K562 (cell line): ENCODE measurements around the gene DHTKD1. TPM values are rescaled to one million over a fixed set of nuclear protein-coding genes. Genes with fewer than 3 reads are reported as not detected.

Experiments used
- ATAC-seq: fragments of 200-7000 bp; cut with Tn5 transposase; 3 replicates; pipeline ENCODE4 v1.9.1; 2020; ENCODE audit warnings: moderate library complexity
- BruUV-seq: library from RNA; stranded (reverse); fragments of 400-500 nt; replicated peaks from 2 replicates; lab custom pipeline; 2021; lab: Mats Ljungman, UMichigan
- CTCF ChIA-PET: fragments of 300-600 bp; formaldehyde crosslinking; extraction: SDS; loops from one replicate; lab custom pipeline; 2021; ENCODE audit warnings: low intra/inter-chr PET ratio; lab: Yijun Ruan, JAX
- POLR2A ChIA-PET: fragments of 300-600, 350-650 bp; sonication (Branson Sonifier 250); formaldehyde crosslinking; extraction: SDS; loops from one replicate; lab custom pipeline; 2021; ENCODE audit warnings: antibody characterized with exemption, inconsistent platforms; lab: Yijun Ruan, JAX
- DNase-seq, 4 experiments: peaks; one replicate each; pipeline versions ENCODE4 v3.0.0 to v3.0.0-alpha.2; 2011 to 2018; ENCODE audit warnings: low spot score in 3 of 4, mixed read lengths in 3 of 4; ENCODE audit errors: extremely low read depth in 1 of 4
- FAIRE-seq: peaks from 2 replicates; lab custom pipeline; 2011; peaks lifted over from hg19 to GRCh38; lab: Jason Lieb, UNC
- H2AFZ ChIP-seq: 2 replicates; pipeline ENCODE4 v1.6.0; 2011; ENCODE audit warnings: low read depth, low read length, control low read depth, inconsistent platforms
- H3K27ac ChIP-seq: fragments of 200-600 bp; 3 replicates; pipeline ENCODE4 v1.8.0; 2011; ENCODE audit warnings: low read depth, mild to moderate bottlenecking, control low read depth, inconsistent platforms, low read length, moderate library complexity, mixed read lengths; ENCODE audit errors: extremely low read depth
- H3K27me3 ChIP-seq, 2 experiments: fragments of 300-600 bp in 1 of 2; 2 replicates in 1 of 2; 3 replicates in 1 of 2; pipeline versions ENCODE4 v1.6.0 to v1.8.0; 2011; ENCODE audit warnings: inconsistent platforms in 2 of 2, low read length in 2 of 2, mild to moderate bottlenecking in 1 of 2, mixed read lengths in 1 of 2, moderate library complexity in 1 of 2; ENCODE audit not compliant: control insufficient read depth in 2 of 2, insufficient read depth in 2 of 2
- H3K36me3 ChIP-seq: fragments of 300-600 bp; 3 replicates; pipeline ENCODE4 v1.8.0; 2011; ENCODE audit warnings: mild to moderate bottlenecking, low read length, inconsistent platforms; ENCODE audit not compliant: control insufficient read depth, insufficient read depth
- H3K4me1 ChIP-seq, 2 experiments: fragments of 200-600 bp in 1 of 2; replicated peaks in 1 of 2; 2 replicates in 1 of 2; 3 replicates in 1 of 2; pipeline versions ENCODE4 v1.5.1 to v1.8.0; 2011; ENCODE audit warnings: inconsistent platforms in 2 of 2, low read length in 2 of 2, mild to moderate bottlenecking in 1 of 2, mixed read lengths in 1 of 2, moderate library complexity in 1 of 2; ENCODE audit not compliant: control insufficient read depth in 2 of 2, insufficient read depth in 2 of 2
- H3K4me2 ChIP-seq: 2 replicates; pipeline ENCODE4 v1.6.1; 2011; ENCODE audit warnings: low read length, control low read depth, inconsistent platforms, mixed read lengths; ENCODE audit not compliant: insufficient read depth
- H3K4me3 ChIP-seq: fragments of 200-600 bp; sonication (generic), shearing (Covaris generic); 2 replicates; pipeline ENCODE4 v1.5.1; 2016; ENCODE audit warnings: control low read depth, inconsistent platforms
- H3K79me2 ChIP-seq: fragments of 200-600 bp; 3 replicates; pipeline ENCODE4 v1.8.0; 2011; ENCODE audit warnings: low read length, inconsistent platforms; ENCODE audit not compliant: control insufficient read depth, insufficient read depth
- H3K9ac ChIP-seq, 2 experiments: 2 replicates each; pipeline versions ENCODE4 v1.6.0 to v1.6.1; 2011; ENCODE audit warnings: low read depth in 2 of 2, low read length in 2 of 2, control low read depth in 1 of 2, inconsistent platforms in 1 of 2, mild to moderate bottlenecking in 1 of 2, mixed read lengths in 1 of 2; ENCODE audit not compliant: insufficient read depth in 1 of 2
- H3K9me1 ChIP-seq: one replicate; pipeline ENCODE4 v1.6.0; 2011; ENCODE audit warnings: inconsistent platforms, mild to moderate bottlenecking, low read length, moderate library complexity; ENCODE audit not compliant: control insufficient read depth, insufficient read depth
- H3K9me3 ChIP-seq: replicated peaks from 2 replicates; pipeline ENCODE4 v1.5.1; 2011; ENCODE audit warnings: low read depth, low read length, inconsistent platforms; ENCODE audit not compliant: control insufficient read depth, insufficient read depth
- H4K20me1 ChIP-seq: replicated peaks from 2 replicates; pipeline ENCODE4 v1.6.1; 2011; ENCODE audit warnings: low read length, inconsistent platforms, mixed read lengths; ENCODE audit not compliant: control insufficient read depth, insufficient read depth
- KLF1 ChIP-seq: fragments of 450-650 bp; IDR thresholded peaks from 2 replicates; pipeline ENCODE4 v1.6.1; 2016; ENCODE audit warnings: missing genetic modification characterization, missing compliant biosample characterization
- SRSF7 ChIP-seq: fragments of 200-400 bp; formaldehyde crosslinking; optimal IDR thresholded peaks from 2 replicates; pipeline ENCODE3; 2017; ENCODE audit warnings: mild to moderate bottlenecking, low read depth, low read length
- STAT5B ChIP-seq: fragments of 250-450 bp; sonication (Bioruptor Pico); IDR thresholded peaks from 2 replicates; pipeline ENCODE4 v1.8.0; 2021; ENCODE audit warnings: mild to moderate bottlenecking, inconsistent platforms
- WGBS: fragments of 100-300 bp; shearing (Covaris generic); methylation state at CpG from one replicate; pipeline ENCODE4 v1.1.6; 2016; ENCODE audit warnings: low coverage, mixed read lengths; ENCODE audit not compliant: insufficient coverage; ENCODE audit errors: missing lambda C conversion rate; 5-methylcytosine and 5-hydroxymethylcytosine counted together
- in situ Hi-C: fragments of 300-500 bp; cut with MboI; formaldehyde crosslinking; loops from 4 replicates; pipeline ENCODE4 v1.15.0; 2018; ENCODE audit warnings: inconsistent platforms, mixed read lengths
- intact Hi-C: fragments of 100-400 bp; cut with micrococcal nuclease; formaldehyde crosslinking; loops from 2 replicates; pipeline ENCODE4 v1.14.2; 2022
- polyA plus RNA-seq, 8 experiments: library from polyadenylated mRNA; depleted of rRNA in 4 of 8; stranded (reverse) in 5 of 8; unstranded in 3 of 8; fragments of >200 nt; fragmentation: Nextera tagmentation in 2 of 8; fragmentation: Illumina TruSeq in 1 of 8; extraction: Ambion mirVana in 2 of 8; extraction: Trizol in 1 of 8; gene quantifications; 2 replicates each; pipeline versions ENCODE4 v1.2.1 to v1.2.3, GENCODE V29; 2011 to 2014; ENCODE audit warnings: inconsistent platforms in 1 of 8, missing spikeins in 1 of 8
- total RNA-seq, 7 experiments: library from RNA; depleted of rRNA in 6 of 7; stranded (reverse); fragments of >200 nt in 6 of 7; fragmentation: Illumina TruSeq in 2 of 7; extraction: Trizol in 2 of 7; gene quantifications; 2 replicates each; pipeline versions ENCODE4 v1.2.1 to v1.2.3, GENCODE V29; 2011 to 2021; ENCODE audit warnings: low replicate concordance in 1 of 7
- TF ChIP-seq, protein P1 (sequence below): sonication (generic); formaldehyde crosslinking; IDR thresholded peaks from 2 replicates; pipeline ENCODE4 v1.8.1; 2022; ENCODE audit warnings: missing genetic modification reagents
- TF ChIP-seq, protein P2 (sequence below): fragments of 250-450 bp; sonication (Bioruptor Pico); IDR thresholded peaks from 2 replicates; pipeline ENCODE4 v1.5.0; 2021
- TF ChIP-seq, protein P3 (sequence below): fragments of 450-650 bp; formaldehyde crosslinking; IDR thresholded peaks from 2 replicates; pipeline ENCODE4 v1.4.0; 2022; ENCODE audit warnings: missing genetic modification characterization
- TF ChIP-seq, protein P4 (sequence below): fragments of 450-650 bp; IDR thresholded peaks from 2 replicates; pipeline ENCODE4 v1.6.1; 2016; ENCODE audit warnings: missing biosample characterization, missing genetic modification characterization

Gene DHTKD1
- total and polyA plus RNA-seq, 9 of the 15 experiments (the other 6 are each of a cell fraction or from before 2014, with no cell fraction given), result 3.1 to 19.7 (median 6.8) TPM

GRCh38 chr10:12109286-12109685 lies 40.5 kb downstream of the DHTKD1 start:
- H3K36me3 ChIP-seq, result peaks cover 9% of the 10 kb centered on the region; the same call in 2 of the 3 replicates
- no peak for ATAC-seq
- peaks cover 5% of the 10 kb centered on the region for H3K9me1 ChIP-seq
- ChIA-PET CTCF (interaction anchor here (0.6 kb wide), 1 partner anchor 10 kb away, joined by 3 read pairs; no protein-coding TSS in a partner anchor), POLR2A (no interaction called here)
- H2AFZ ChIP-seq, result no peak overlapping the region
- FAIRE-seq, result no peak
- H3K79me2 ChIP-seq, result no peaks in the 10 kb centered on the region
- no peak overlapping the region for H3K9ac ChIP-seq
- no peaks in the 10 kb centered on the region for H3K27me3 ChIP-seq
- no peak overlapping the region for H3K4me3 ChIP-seq
- intact Hi-C loops (no loop called here), in situ Hi-C loops (no loop called here)
- DNase-seq, result no peak
- H3K9me3 ChIP-seq, result no peaks in the 10 kb centered on the region
- no peaks in the 10 kb centered on the region for H3K4me1 ChIP-seq
- no peak overlapping the region for H3K27ac ChIP-seq
- H4K20me1 ChIP-seq, result no peaks in the 10 kb centered on the region
- BruUV-seq, result no TSS peak
- WGBS, result 75% methylated on average over 5 of the region's 5 CpGs
- no peak for TF ChIP-seq SRSF7
- TF ChIP-seq, protein P1, sequence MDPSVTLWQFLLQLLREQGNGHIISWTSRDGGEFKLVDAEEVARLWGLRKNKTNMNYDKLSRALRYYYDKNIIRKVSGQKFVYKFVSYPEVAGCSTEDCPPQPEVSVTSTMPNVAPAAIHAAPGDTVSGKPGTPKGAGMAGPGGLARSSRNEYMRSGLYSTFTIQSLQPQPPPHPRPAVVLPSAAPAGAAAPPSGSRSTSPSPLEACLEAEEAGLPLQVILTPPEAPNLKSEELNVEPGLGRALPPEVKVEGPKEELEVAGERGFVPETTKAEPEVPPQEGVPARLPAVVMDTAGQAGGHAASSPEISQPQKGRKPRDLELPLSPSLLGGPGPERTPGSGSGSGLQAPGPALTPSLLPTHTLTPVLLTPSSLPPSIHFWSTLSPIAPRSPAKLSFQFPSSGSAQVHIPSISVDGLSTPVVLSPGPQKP (CRISPR knock-in tag), result no peak
- TF ChIP-seq, protein P2, sequence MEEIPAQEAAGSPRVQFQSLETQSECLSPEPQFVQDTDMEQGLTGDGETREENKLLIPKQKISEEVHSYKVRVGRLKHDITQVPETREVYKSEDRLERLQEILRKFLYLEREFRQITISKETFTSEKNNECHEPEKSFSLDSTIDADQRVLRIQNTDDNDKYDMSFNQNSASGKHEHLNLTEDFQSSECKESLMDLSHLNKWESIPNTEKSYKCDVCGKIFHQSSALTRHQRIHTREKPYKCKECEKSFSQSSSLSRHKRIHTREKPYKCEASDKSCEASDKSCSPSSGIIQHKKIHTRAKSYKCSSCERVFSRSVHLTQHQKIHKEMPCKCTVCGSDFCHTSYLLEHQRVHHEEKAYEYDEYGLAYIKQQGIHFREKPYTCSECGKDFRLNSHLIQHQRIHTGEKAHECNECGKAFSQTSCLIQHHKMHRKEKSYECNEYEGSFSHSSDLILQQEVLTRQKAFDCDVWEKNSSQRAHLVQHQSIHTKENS (CRISPR knock-in tag), result no peak
- no peak for TF ChIP-seq KLF1 (tag)
- TF ChIP-seq, protein P3, sequence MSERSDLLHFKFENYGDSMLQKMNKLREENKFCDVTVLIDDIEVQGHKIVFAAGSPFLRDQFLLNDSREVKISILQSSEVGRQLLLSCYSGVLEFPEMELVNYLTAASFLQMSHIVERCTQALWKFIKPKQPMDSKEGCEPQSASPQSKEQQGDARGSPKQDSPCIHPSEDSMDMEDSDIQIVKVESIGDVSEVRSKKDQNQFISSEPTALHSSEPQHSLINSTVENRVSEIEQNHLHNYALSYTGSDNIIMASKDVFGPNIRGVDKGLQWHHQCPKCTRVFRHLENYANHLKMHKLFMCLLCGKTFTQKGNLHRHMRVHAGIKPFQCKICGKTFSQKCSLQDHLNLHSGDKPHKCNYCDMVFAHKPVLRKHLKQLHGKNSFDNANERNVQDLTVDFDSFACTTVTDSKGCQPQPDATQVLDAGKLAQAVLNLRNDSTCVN (CRISPR knock-in tag), result no peak
- TF ChIP-seq STAT5B, result no peak
- TF ChIP-seq, protein P4, sequence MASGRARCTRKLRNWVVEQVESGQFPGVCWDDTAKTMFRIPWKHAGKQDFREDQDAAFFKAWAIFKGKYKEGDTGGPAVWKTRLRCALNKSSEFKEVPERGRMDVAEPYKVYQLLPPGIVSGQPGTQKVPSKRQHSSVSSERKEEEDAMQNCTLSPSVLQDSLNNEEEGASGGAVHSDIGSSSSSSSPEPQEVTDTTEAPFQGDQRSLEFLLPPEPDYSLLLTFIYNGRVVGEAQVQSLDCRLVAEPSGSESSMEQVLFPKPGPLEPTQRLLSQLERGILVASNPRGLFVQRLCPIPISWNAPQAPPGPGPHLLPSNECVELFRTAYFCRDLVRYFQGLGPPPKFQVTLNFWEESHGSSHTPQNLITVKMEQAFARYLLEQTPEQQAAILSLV (tag), result no peak
- no peak overlapping the region for H3K4me2 ChIP-seq
